GM12891 (cell line): ENCODE data around the gene PCCA.
"Not testable (repeated sequence)": the region's sequence is repeated elsewhere in the genome, so short reads cannot be mapped to it uniquely, and the experiment has no call there.

Experiments used
- POLR2A ChIP-seq: IDR thresholded peaks from 2 replicates; pipeline ENCODE4 v1.6.1; 2011; ENCODE audit warnings: low read depth, low read length, control low read depth
- POLR2AphosphoS5 ChIP-seq: IDR thresholded peaks from 2 replicates; pipeline ENCODE4 v1.6.1; 2011; ENCODE audit warnings: low read depth, low read length, control low read depth
- TAF1 ChIP-seq: IDR thresholded peaks from 2 replicates; pipeline ENCODE4 v1.6.1; 2011; ENCODE audit warnings: low read depth, low read length, control low read depth

DNA sequence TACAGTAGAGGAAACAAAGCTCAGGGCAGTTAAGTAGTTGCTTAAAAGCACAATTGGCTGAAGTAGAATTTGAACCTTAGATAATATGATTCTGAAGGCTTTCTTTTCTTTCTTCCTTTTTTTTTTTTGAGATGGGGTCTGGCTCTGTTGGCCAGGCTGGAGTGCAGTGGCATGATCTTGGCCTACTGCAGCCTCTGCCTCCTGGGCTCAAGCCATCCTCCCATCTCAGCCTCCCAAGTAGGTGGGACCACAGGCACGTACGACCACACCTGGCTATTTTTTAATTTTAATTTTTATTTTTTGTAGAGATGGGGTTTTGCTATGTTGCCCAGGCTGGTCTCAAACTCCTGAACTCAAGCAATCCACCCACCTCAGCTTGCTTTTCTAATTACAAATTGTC lies 3.4 kb downstream of the PCCA start:
- TF ChIP-seq TAF1, POLR2AphosphoS5, POLR2A: not testable (repeated sequence)
